H1 (cell line): ENCODE measurements around the gene CAMK2B. TPM values are rescaled to one million over a fixed set of nuclear protein-coding genes. Genes with fewer than 3 reads are reported as not detected.

Experiments
- CTCF ChIA-PET: fragments of 300-600 bp; sonication (Branson Sonifier 250); formaldehyde crosslinking; loops from one replicate; lab custom pipeline; 2021; ENCODE audit not compliant: partially characterized antibody; lab: Charles Lee
- POLR2A ChIA-PET: fragments of 300-600 bp; sonication (Branson Sonifier 250); formaldehyde crosslinking; loops from one replicate; lab custom pipeline; 2021; ENCODE audit warnings: inconsistent platforms; ENCODE audit not compliant: partially characterized antibody; lab: Charles Lee
- DNase-seq, 2 experiments: peaks; one replicate each; pipeline versions ENCODE4 v3.0.0 to v3.0.0-alpha.2; 2010 to 2022; ENCODE audit warnings: low spot score in 2 of 2, low read depth in 1 of 2, mixed read lengths in 1 of 2
- FAIRE-seq: peaks from 2 replicates; lab custom pipeline; 2011; peaks lifted over from hg19 to GRCh38; lab: Jason Lieb, UNC
- H2AFZ ChIP-seq: 2 replicates; pipeline ENCODE4 v1.8.1; 2012; ENCODE audit warnings: low read length, inconsistent platforms
- H2AK5ac ChIP-seq: 2 replicates; pipeline ENCODE4 v1.6.1; 2013; ENCODE audit warnings: low read depth, low read length
- H2BK120ac ChIP-seq: replicated peaks from 2 replicates; pipeline ENCODE3; 2013; ENCODE audit warnings: low read depth, low read length, inconsistent platforms
- H2BK12ac ChIP-seq: 2 replicates; pipeline ENCODE4 v1.6.1; 2013; ENCODE audit warnings: low read depth, low read length
- H2BK15ac ChIP-seq: 2 replicates; pipeline ENCODE4 v1.6.1; 2013; ENCODE audit warnings: low read length
- H2BK20ac ChIP-seq: 2 replicates; pipeline ENCODE4 v1.6.1; 2013; ENCODE audit warnings: low read length
- H2BK5ac ChIP-seq: 2 replicates; pipeline ENCODE4 v1.6.1; 2013; ENCODE audit warnings: low read depth, low read length
- H3K14ac ChIP-seq: 2 replicates; pipeline ENCODE4 v1.6.1; 2013; ENCODE audit warnings: inconsistent platforms; ENCODE audit not compliant: insufficient read length
- H3K18ac ChIP-seq: 2 replicates; pipeline ENCODE4 v1.6.1; 2013; ENCODE audit warnings: low read length; ENCODE audit errors: extremely low read depth
- H3K23ac ChIP-seq: 2 replicates; pipeline ENCODE4 v1.6.1; 2013; ENCODE audit warnings: inconsistent platforms; ENCODE audit not compliant: insufficient read length
- H3K23me2 ChIP-seq: 2 replicates; pipeline ENCODE4 v1.6.1; 2013; ENCODE audit warnings: low read depth, low read length
- H3K27ac ChIP-seq: 2 replicates; pipeline ENCODE4 v1.6.1; 2011; ENCODE audit warnings: low read depth, low read length, inconsistent platforms
- H3K27me3 ChIP-seq, 4 experiments: replicated peaks in 1 of 4; 1 replicate in 1 of 4; 2 replicates in 3 of 4; pipeline versions ENCODE4 v1.6.1 to v1.8.1; 2011 to 2013; ENCODE audit warnings: low read length in 3 of 4, mild to moderate bottlenecking in 3 of 4, inconsistent platforms in 2 of 4, mixed read lengths in 2 of 4, moderate library complexity in 1 of 4; ENCODE audit not compliant: control insufficient read depth in 3 of 4, insufficient read depth in 3 of 4; ENCODE audit errors: extremely low read depth in 1 of 4
- H3K36me3 ChIP-seq, 4 experiments: 2 replicates each; pipeline versions ENCODE4 v1.6.1 to v1.8.1; 2011 to 2013; ENCODE audit warnings: mild to moderate bottlenecking in 4 of 4, low read length in 3 of 4, moderate library complexity in 2 of 4, control low read depth in 1 of 4, inconsistent platforms in 1 of 4; ENCODE audit not compliant: insufficient read depth in 4 of 4, control insufficient read depth in 2 of 4
- H3K4ac ChIP-seq: replicated peaks from 2 replicates; pipeline ENCODE3; 2013; ENCODE audit warnings: low read length, low read depth, mixed read lengths, inconsistent platforms; ENCODE audit not compliant: insufficient read length
- H3K4me1 ChIP-seq, 4 experiments: replicated peaks in 1 of 4; 1 replicate in 1 of 4; 2 replicates in 3 of 4; pipeline versions ENCODE4 v1.6.1 to v1.8.1; 2011 to 2013; ENCODE audit warnings: low read length in 3 of 4, inconsistent platforms in 2 of 4, mixed read lengths in 1 of 4; ENCODE audit not compliant: insufficient read depth in 4 of 4, control insufficient read depth in 3 of 4
- H3K4me2 ChIP-seq, 2 experiments: 2 replicates each; pipeline versions ENCODE4 v1.6.1 to v1.8.1; 2011 to 2013; ENCODE audit warnings: low read depth in 2 of 2, low read length in 2 of 2, control low read depth in 1 of 2, inconsistent platforms in 1 of 2, mild to moderate bottlenecking in 1 of 2; ENCODE audit not compliant: insufficient read depth in 1 of 2
- H3K4me3 ChIP-seq, 4 experiments: fragments of 200-600, 300-600 bp in 1 of 4; sonication (generic), shearing (Covaris generic), sonication (Bioruptor Twin) in 1 of 4; 2 replicates each; pipeline versions ENCODE4 v1.5.1 to v1.8.1; 2011 to 2016; ENCODE audit warnings: low read length in 4 of 4, low read depth in 3 of 4, control low read depth in 2 of 4, inconsistent platforms in 2 of 4, mild to moderate bottlenecking in 2 of 4, mixed read lengths in 1 of 4, moderate library complexity in 1 of 4; ENCODE audit not compliant: insufficient read depth in 2 of 4; ENCODE audit errors: extremely low read depth in 1 of 4
- H3K56ac ChIP-seq: replicated peaks from 2 replicates; pipeline ENCODE3; 2013; ENCODE audit warnings: low read depth, mild to moderate bottlenecking, mixed read lengths, low read length, inconsistent platforms; ENCODE audit not compliant: insufficient read length
- H3K79me1 ChIP-seq: 2 replicates; pipeline ENCODE4 v1.6.1; 2013; ENCODE audit warnings: low read depth, low read length, control low read depth
- H3K79me2 ChIP-seq, 2 experiments: 2 replicates each; pipeline versions ENCODE4 v1.6.1 to v1.8.1; 2012 to 2013; ENCODE audit warnings: low read length in 2 of 2, mild to moderate bottlenecking in 2 of 2, inconsistent platforms in 1 of 2; ENCODE audit not compliant: insufficient read depth in 2 of 2, control insufficient read depth in 1 of 2
- H3K9ac ChIP-seq, 4 experiments: replicated peaks in 1 of 4; 1 replicate in 1 of 4; 2 replicates in 3 of 4; pipeline versions ENCODE4 v1.6.1 to v1.8.1; 2011 to 2013; ENCODE audit warnings: low read depth in 3 of 4, low read length in 3 of 4, control low read depth in 2 of 4, mild to moderate bottlenecking in 2 of 4, moderate library complexity in 2 of 4, inconsistent platforms in 1 of 4; ENCODE audit errors: extremely low read depth in 1 of 4
- H3K9me3 ChIP-seq, 2 experiments: 2 replicates each; pipeline versions ENCODE4 v1.6.1 to v1.8.1; 2012 to 2013; ENCODE audit warnings: mild to moderate bottlenecking in 2 of 2, moderate library complexity in 2 of 2, control low read depth in 1 of 2, inconsistent platforms in 1 of 2, low read depth in 1 of 2, low read length in 1 of 2, mixed read lengths in 1 of 2; ENCODE audit not compliant: insufficient read depth in 2 of 2
- H4K20me1 ChIP-seq, 2 experiments: replicated peaks in 1 of 2; 2 replicates each; pipeline versions ENCODE3 to v1.8.1; 2011 to 2013; ENCODE audit warnings: inconsistent platforms in 2 of 2, low read length in 2 of 2, mild to moderate bottlenecking in 1 of 2; ENCODE audit not compliant: insufficient read depth in 2 of 2, control insufficient read depth in 1 of 2
- H4K5ac ChIP-seq: 2 replicates; pipeline ENCODE4 v1.6.1; 2013; ENCODE audit warnings: low read length, low read depth, mixed read lengths, inconsistent platforms; ENCODE audit not compliant: insufficient read length
- H4K8ac ChIP-seq: 2 replicates; pipeline ENCODE4 v1.8.0; 2013; ENCODE audit warnings: mild to moderate bottlenecking, moderate library complexity, low read length, inconsistent platforms; ENCODE audit not compliant: insufficient read depth; ENCODE audit errors: extremely low read depth
- H4K91ac ChIP-seq: replicated peaks from 2 replicates; pipeline ENCODE3; 2013; ENCODE audit warnings: low read length, mixed read lengths, inconsistent platforms; ENCODE audit not compliant: insufficient read length
- EP300 ChIP-seq, 2 experiments: IDR thresholded peaks; 1 replicate in 1 of 2; 2 replicates in 1 of 2; pipeline ENCODE4 v1.6.1; 2011 to 2012; ENCODE audit warnings: low read depth in 2 of 2, low read length in 2 of 2, mild to moderate bottlenecking in 2 of 2, borderline replicate concordance in 1 of 2, inconsistent platforms in 1 of 2, moderate library complexity in 1 of 2
- RAD21 ChIP-seq, 2 experiments: IDR thresholded peaks in 1 of 2; conservative IDR thresholded peaks in 1 of 2; 2 replicates each; pipeline ENCODE4 v1.6.1; 2011; ENCODE audit warnings: low read depth in 2 of 2, low read length in 2 of 2, improper control_type of control experiment in 1 of 2, inconsistent platforms in 1 of 2, mild to moderate bottlenecking in 1 of 2, moderate library complexity in 1 of 2
- WGBS, 2 experiments: shearing (Covaris generic) in 1 of 2; methylation state at CpG; one replicate each; pipeline versions ENCODE4 v1.1.6 to v1.1.7; 2013 to 2015; ENCODE audit warnings: low lambda C conversion rate in 2 of 2, mixed read lengths in 2 of 2, inconsistent platforms in 1 of 2, low coverage in 1 of 2, missing lambda C conversion rate in 1 of 2; ENCODE audit not compliant: insufficient replicate concordance in 2 of 2, insufficient coverage in 1 of 2, insufficient read length in 1 of 2; ENCODE audit errors: extremely low coverage in 1 of 2, missing lambda C conversion rate in 1 of 2; 5-methylcytosine and 5-hydroxymethylcytosine counted together
- polyA plus RNA-seq, 7 experiments: library from polyadenylated mRNA; depleted of rRNA in 3 of 7; stranded (reverse) in 5 of 7; unstranded in 2 of 7; fragments of >200 nt in 5 of 7; fragments of 200-250 nt in 2 of 7; gene quantifications; 1 replicate in 5 of 7; 2 replicates in 1 of 7; 4 replicates in 1 of 7; pipeline versions ENCODE4 v1.2.1 to v1.2.3, GENCODE V29; 2011 to 2013; ENCODE audit warnings: missing spikeins in 2 of 7, mixed read lengths in 2 of 7
- total RNA-seq: library from RNA; stranded (reverse); fragmentation: NEBNext Ultra II Directional; extraction: Animal tissue kit (Norgen Biotek cat#: 25700); gene quantifications from 2 replicates; pipeline ENCODE4 v1.2.1, GENCODE V29; 2021
- TF ChIP-seq, protein P1 (sequence below), 3 experiments: IDR thresholded peaks; 1 replicate in 2 of 3; 2 replicates in 1 of 3; pipeline versions ENCODE4 v1.5.1 to v1.6.1; 2011; ENCODE audit warnings: low read length in 3 of 3, mild to moderate bottlenecking in 3 of 3, inconsistent platforms in 2 of 3, low read depth in 1 of 3, moderate library complexity in 1 of 3; ENCODE audit not compliant: insufficient read depth in 1 of 3; ENCODE audit errors: control extremely low read depth in 1 of 3

CAMK2B gene
- total and polyA plus RNA-seq, 2 of the 8 experiments (the other 6 are each of a cell fraction or from before 2014, with no cell fraction given), result 0.05 to 0.15 TPM

GRCh38 chr7:44236333-44236728, 89.1 kb downstream of the CAMK2B start:
- TF ChIP-seq, protein P1, sequence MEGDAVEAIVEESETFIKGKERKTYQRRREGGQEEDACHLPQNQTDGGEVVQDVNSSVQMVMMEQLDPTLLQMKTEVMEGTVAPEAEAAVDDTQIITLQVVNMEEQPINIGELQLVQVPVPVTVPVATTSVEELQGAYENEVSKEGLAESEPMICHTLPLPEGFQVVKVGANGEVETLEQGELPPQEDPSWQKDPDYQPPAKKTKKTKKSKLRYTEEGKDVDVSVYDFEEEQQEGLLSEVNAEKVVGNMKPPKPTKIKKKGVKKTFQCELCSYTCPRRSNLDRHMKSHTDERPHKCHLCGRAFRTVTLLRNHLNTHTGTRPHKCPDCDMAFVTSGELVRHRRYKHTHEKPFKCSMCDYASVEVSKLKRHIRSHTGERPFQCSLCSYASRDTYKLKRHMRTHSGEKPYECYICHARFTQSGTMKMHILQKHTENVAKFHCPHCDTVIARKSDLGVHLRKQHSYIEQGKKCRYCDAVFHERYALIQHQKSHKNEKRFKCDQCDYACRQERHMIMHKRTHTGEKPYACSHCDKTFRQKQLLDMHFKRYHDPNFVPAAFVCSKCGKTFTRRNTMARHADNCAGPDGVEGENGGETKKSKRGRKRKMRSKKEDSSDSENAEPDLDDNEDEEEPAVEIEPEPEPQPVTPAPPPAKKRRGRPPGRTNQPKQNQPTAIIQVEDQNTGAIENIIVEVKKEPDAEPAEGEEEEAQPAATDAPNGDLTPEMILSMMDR (IDR thresholded peaks at IDR 0.05; ENCODE audit: control extremely low read depth in 1 of 3, insufficient read depth in 1 of 3, low read depth in 1 of 3, low read length in 3 of 3), result peak in 2 of 3 experiments; percentile 46 to 47; a peak in 3 of 4 replicates
- TF ChIP-seq EP300 (IDR thresholded peaks at IDR 0.05; ENCODE audit: borderline replicate concordance in 1 of 2, low read depth in 2 of 2, low read length in 2 of 2) (no peak), RAD21 (IDR thresholded peaks at IDR 0.05 in 1 of 2, conservative IDR thresholded peaks at IDR 0.05 in 1 of 2; ENCODE audit: low read depth in 2 of 2, low read length in 2 of 2) (peak; percentile 14 to 45; a peak in 3 of 4 replicates)
- Histone ChIP-seq H2AK5ac (no peak overlapping the region), H4K5ac (no peak overlapping the region), H2AFZ (no peak overlapping the region), H3K23me2 (no peaks in the 10 kb centered on the region), H2BK15ac (no peak overlapping the region), H4K8ac (peak overlapping the region; percentile 45; the same call in 1 of the 2 replicates), H4K91ac (no peak overlapping the region), H3K4me3 (no peak overlapping the region), H3K56ac (no peak overlapping the region), H3K27me3 (no peaks in the 10 kb centered on the region), H3K79me1 (no peaks in the 10 kb centered on the region), H2BK120ac (no peak overlapping the region), H3K9me3 (no peaks in the 10 kb centered on the region), H3K4me2 (no peak overlapping the region), H4K20me1 (no peaks in the 10 kb centered on the region), H3K9ac (no peak overlapping the region), H3K79me2 (no peaks in the 10 kb centered on the region), H3K14ac (no peak overlapping the region), H3K18ac (no peak overlapping the region), H3K36me3 (no peaks in the 10 kb centered on the region), H2BK5ac (no peak overlapping the region), H2BK20ac (no peak overlapping the region), H2BK12ac (no peak overlapping the region), H3K4me1 (peaks cover 0 to 2% (median 0%) of the 10 kb centered on the region in 4 experiments; a peak in 2 of 7 replicates), H3K27ac (no peak overlapping the region), H3K23ac (no peak overlapping the region), H3K4ac (no peak overlapping the region)
- FAIRE-seq, result no peak
- no peak for DNase-seq
- CTCF ChIA-PET, result interaction anchor here (0.8 to 3.2 kb wide), 15 partner anchors 8 to 218 kb away, joined by 3 to 15 read pairs (median 4); no protein-coding TSS in a partner anchor
- 68% methylated on average over 4 of the region's 4 CpGs; no CpG with 5 or more reads in 1 of the 2 experiments for WGBS, 2 experiments
- POLR2A ChIA-PET, result interaction anchor here (0.8 kb wide), 1 partner anchor 26 kb away, joined by 3 read pairs; no protein-coding TSS in a partner anchor
